Gastroesophageal sphincter (tissue), 2 donors: Measurements from ENCODE around the gene KCNIP4.

Source experiments
- EP300 ChIP-seq: sonication (generic); formaldehyde crosslinking; IDR thresholded peaks from one replicate; pipeline ENCODE4 v1.6.1; 2017; ENCODE audit warnings: antibody characterized with exemption, mild to moderate bottlenecking
- POLR2A ChIP-seq, 2 donors: fragments of 450-650 bp; IDR thresholded peaks; one replicate each; pipeline ENCODE4 v1.6.1; 2017; ENCODE audit warnings: antibody characterized with exemption in 2 of 2, mild to moderate bottlenecking in 2 of 2, moderate library complexity in 1 of 2
- POLR2AphosphoS5 ChIP-seq: sonication (generic); formaldehyde crosslinking; IDR thresholded peaks from one replicate; pipeline ENCODE4 v1.6.1; 2017; ENCODE audit warnings: antibody characterized with exemption

- TF ChIP-seq POLR2AphosphoS5 (no peak), EP300 (no peak), POLR2A (IDR thresholded peaks at IDR 0.05) (no peak)
These were observed 538.2 kb downstream of the KCNIP4 start for GRCh38 chr4:21410372-21410771.
